KOPT-K1 (cell line): ENCODE results near the gene LGALS9C.
"Not testable (repeated sequence)": the region's sequence is repeated elsewhere in the genome, so short reads cannot be mapped to it uniquely, and the experiment has no call there.

Source experiments
- H3K27ac ChIP-seq: fragments of 200-600 bp; sonication (generic); 2 replicates; pipeline ENCODE4 v1.5.1; 2016; ENCODE audit warnings: antibody characterized with exemption, mild to moderate bottlenecking, low read depth, low read length; ENCODE audit not compliant: poor library complexity, severe bottlenecking
- H3K36me3 ChIP-seq: fragments of 200-600 bp; sonication (generic); 2 replicates; pipeline ENCODE4 v1.5.1; 2017; ENCODE audit warnings: antibody characterized with exemption, mild to moderate bottlenecking, low read length, moderate library complexity; ENCODE audit not compliant: insufficient read depth
- H3K9me3 ChIP-seq: fragments of 200-600 bp; sonication (generic); 2 replicates; pipeline ENCODE4 v1.5.1; 2017; ENCODE audit warnings: antibody characterized with exemption, low read length, mild to moderate bottlenecking; ENCODE audit not compliant: insufficient read depth, poor library complexity, severe bottlenecking

LGALS9C gene

DNA sequence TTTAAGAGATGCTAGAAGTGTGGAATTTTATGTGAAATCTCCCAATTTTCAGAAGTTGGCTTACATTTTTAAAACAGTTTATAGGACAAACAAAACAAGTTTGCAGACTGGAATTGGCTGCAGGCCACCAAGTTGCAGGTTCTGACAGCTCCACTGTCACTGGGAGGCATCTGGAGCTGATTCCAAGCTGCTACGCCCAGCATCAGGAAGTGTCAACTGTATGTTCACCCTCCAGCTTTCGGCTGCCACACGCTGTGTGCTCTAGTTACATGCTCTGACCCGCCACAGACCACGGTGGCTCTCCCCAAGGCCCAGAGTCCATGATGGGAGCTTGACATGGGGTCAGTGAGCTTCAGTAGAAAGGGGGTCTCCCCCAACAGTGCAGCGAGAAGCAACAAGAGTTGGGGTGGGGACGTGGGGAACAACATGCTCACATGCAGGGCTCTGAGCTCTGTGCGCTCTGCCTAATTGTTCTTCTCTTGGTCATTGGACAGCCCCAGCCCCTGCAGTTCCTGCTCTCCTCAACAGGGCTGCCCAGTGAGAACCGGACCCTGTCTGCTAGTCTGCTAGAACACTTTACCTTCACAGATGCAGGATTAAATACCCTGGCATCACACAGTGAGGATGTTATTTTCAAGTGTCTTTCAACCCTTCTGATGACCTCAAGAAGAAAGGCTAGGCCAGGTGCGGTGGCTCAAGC lies 8.0 kb upstream of the LGALS9C start:
- H3K27ac ChIP-seq, H3K36me3 ChIP-seq, H3K9me3 ChIP-seq: not testable (repeated sequence)

DNA sequence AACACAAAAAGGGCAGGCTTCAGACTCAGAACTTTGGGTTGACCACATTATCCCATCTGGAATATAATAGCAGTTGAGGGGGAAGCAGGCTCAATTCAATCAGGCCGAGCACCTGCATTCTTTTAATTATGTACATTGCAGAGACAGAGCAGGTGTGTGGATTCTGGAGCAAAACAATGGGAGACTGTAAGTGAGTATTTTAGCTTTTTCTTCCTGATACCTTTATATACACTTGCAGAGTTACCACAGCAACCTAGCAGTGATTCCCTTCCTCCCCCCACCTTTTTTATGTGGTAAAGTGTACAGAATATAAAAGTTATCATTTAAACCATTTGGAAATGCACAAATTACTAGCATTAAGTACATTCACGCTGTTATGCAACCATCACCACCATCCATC lies 6.8 kb upstream of the LGALS9C start:
- H3K36me3 ChIP-seq, H3K9me3 ChIP-seq, H3K27ac ChIP-seq: not testable (repeated sequence)

DNA sequence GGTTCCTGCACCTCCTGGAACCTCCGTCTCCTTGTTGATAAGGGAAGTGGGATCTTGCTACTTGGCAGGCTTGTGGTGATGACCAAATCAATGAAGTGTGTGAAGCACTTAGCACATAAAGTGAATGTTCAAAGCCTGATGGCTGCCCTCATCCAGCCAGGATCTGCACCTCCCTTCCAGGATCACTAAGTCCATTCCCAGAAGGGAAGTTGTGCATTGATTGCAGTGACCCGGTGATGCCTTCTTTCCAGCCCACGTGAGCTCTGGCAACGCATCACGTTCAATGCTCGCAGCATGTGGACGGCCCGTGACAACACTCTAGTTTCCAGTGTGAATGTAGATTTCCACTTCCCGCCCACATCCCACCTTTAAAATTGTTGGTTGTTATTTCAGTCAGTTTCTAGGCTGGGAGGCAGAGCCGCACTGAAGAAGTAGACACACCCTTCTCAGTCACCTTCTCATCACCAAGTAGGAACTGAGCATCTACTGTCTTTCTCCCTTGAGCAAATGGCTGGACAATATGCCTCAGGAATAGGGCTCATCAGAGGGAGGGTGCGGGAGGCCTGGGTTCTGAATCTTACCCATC lies 6.2 kb upstream of the LGALS9C start:
- not testable (repeated sequence) for H3K9me3 ChIP-seq, H3K36me3 ChIP-seq, H3K27ac ChIP-seq

DNA sequence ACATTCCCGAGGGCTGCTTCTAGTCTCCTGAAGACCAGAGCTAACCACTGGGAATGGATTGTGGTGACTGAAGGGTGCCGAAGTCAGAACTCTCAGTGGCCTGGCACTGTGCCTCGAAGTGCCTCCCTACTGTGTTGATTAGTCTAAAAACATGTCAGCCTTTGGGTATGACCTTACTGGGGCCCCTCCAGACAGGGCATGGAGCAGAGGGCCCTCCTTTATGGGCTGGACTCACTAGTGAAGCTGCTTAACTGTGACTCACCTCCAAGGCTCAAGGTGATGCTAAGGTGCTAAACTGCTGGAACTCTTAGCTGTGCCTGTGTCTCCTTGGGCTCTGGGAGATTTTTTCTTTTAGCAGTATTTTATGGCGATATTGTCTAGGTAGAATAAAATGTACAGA lies 2.6 kb upstream of the LGALS9C start:
- not testable (repeated sequence) for H3K9me3 ChIP-seq

DNA sequence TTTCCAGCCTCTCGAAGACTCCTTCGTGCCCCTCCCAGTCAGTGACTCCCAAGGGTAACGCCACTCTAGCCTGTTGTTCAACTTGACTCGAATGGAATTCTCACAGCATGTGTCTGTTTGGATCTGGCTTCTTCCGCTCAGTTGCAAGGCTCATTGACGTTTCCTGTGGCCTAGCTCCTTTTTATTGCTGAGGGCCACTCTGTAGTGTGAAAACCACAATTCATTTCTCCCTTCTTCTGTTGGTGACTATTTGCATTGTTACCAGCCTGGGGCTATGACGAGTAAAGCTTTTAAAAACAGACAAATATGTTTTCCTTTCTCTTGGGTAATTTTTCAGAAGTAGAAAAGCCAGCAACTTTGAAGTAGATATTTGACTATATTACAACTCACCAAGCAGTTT lies 1.8 kb upstream of the LGALS9C start:
- H3K9me3 ChIP-seq, H3K27ac ChIP-seq, H3K36me3 ChIP-seq: not testable (repeated sequence)

More for the DNA sequence above, 2.6 kb upstream of the LGALS9C start:
- H3K36me3 ChIP-seq, H3K27ac ChIP-seq: not testable (repeated sequence)

DNA sequence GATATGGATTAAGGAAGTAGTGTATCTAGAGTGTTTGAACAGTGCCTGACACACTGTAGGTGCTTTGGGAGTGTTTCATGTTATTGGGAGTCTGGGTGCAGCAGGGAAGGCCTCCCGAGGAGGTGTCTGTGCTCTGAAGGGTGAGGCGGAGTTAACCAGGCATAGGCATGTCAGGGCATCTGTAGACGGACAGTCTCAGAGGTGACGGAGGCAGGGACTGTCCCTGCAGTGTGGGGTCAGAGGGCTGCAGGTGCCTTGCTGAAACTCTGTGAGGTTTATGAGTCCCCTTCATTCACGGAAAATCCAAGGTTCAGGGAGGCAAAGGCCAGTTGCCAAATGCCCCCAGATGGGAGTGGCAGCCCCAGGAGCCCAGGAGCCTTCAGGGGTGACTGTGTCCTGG lies 778 bp downstream of the LGALS9C start:
- H3K9me3 ChIP-seq, H3K27ac ChIP-seq, H3K36me3 ChIP-seq: not testable (repeated sequence)

DNA sequence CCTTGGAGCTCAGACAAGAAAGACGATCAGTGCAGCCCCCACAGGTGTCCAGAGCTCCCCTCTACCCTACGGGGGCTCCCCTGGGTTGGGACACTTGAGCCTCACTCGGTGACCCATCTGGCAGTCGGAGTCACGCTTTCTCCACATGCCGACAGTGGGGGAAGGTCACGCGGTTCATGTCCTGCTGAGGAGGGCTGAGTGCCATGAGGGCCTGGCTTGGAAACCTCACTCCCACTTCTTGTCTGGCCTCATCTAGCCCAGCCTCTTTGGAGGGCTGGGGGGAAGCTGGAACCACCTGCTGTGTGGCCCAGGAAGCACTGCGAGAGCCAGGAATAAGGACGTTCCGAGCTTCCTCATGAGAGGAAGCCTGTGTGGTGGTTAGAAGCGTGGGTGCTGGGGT lies 1.8 kb downstream of the LGALS9C start:
- H3K27ac ChIP-seq, H3K9me3 ChIP-seq, H3K36me3 ChIP-seq: not testable (repeated sequence)

DNA sequence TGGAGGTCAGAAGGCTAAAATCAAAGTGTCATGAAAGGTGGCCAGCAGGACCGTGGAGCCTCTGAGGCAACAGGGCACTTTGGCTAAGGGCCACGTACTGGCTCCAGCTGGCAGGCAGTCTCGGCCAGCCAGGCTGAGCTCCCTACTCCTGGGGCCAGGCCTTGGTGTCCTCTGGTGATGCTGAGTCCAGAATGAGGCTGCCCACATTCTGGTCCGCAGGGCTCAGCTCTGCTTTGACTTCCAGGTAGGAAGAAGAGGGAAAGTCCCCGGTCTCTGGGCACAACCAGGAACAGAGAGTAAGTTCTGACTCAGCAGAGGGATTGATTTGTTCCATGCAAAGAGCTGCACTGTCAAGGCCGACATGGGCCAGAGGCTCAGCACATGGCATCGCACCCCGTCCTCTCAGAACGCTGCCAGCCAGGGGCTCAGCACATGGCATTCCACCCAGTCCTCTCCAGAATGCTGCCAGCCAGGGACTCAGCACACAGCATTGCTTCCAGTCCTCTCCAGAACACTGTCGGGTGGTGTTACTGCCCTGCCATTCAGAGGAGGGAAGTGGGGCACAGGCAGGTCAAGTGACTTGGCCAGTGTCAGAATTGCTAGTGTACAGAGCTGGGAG lies 2.5 kb downstream of the LGALS9C start:
- H3K27ac ChIP-seq, H3K36me3 ChIP-seq, H3K9me3 ChIP-seq: not testable (repeated sequence)

DNA sequence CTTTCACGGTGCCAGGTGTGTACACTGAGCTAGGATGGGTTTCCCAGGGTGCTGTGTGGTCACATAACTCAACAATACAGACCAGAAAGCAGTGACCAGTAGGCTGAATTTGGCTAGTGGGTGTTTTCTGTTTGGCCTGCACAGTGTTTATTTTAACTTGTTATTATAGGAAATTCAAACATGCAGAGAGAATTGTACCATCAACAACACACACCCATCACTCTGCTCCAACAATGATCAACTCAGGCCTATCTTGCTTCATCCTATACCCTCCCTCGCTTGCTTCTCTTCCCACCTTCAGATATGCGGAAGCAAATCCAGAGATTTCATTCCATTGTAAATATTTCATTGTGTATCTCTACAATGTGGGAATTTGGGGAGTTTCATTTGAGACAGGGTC lies 5.2 kb downstream of the LGALS9C start:
- H3K27ac ChIP-seq, H3K9me3 ChIP-seq, H3K36me3 ChIP-seq: not testable (repeated sequence)

DNA sequence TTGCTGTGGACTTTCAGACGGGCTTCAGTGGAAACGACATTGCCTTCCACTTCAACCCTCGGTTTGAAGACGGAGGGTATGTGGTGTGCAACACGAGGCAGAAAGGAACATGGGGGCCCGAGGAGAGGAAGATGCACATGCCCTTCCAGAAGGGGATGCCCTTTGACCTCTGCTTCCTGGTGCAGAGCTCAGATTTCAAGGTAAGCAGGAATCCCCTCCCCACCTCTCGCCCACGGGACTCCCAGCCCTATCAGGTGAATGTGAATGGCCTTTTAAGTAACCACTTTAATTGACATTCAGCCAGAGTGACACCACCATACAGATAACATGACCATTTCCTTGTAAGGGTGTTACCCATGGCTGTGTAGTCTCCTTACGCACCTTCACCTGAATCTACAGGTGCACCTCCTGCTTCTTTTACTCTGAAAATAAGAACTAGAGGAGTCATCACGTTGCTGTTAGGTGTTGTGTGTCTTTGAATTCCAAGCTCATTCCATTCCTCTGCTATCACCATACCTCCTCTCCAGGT lies 9.4 kb downstream of the LGALS9C start:
- not testable (repeated sequence) for H3K9me3 ChIP-seq, H3K27ac ChIP-seq, H3K36me3 ChIP-seq

DNA sequence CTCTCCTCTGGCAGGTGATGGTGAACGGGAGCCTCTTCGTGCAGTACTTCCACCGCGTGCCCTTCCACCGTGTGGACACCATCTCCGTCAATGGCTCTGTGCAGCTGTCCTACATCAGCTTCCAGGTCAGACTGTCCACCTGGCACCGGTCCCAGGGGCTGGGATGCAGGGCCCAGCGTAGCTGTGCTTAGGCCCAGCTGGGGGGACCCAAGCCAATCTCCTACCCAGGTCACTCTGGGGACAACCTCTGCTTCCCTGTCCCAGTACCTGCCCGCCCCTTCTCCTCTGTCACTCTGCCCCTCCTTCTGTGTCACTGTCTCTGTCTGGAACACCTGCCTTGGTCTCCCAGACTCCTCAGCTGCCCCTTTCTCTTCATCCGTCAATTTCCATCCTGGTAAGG lies 11.0 kb downstream of the LGALS9C start:
- H3K36me3 ChIP-seq, H3K27ac ChIP-seq, H3K9me3 ChIP-seq: not testable (repeated sequence)

DNA sequence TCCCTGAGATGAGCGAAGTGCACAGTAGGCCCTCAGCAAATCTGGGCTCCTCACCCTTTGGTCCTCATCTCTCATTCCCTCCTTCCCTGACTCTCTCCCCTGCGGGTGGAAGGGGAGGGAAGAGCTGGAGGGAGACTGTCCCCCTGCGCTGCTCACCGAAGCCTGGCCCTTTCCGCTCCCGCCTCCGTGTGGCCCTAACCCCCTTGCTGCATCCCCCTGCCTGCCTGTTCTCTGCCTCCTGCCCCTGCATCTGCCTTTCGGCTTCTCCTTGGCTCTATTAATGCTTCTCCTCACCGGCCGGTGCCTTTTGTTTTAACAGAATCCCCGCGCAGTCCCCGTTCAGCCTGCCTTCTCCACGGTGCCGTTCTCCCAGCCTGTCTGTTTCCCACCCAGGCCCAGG lies 12.0 kb downstream of the LGALS9C start:
- not testable (repeated sequence) for H3K27ac ChIP-seq, H3K9me3 ChIP-seq, H3K36me3 ChIP-seq

DNA sequence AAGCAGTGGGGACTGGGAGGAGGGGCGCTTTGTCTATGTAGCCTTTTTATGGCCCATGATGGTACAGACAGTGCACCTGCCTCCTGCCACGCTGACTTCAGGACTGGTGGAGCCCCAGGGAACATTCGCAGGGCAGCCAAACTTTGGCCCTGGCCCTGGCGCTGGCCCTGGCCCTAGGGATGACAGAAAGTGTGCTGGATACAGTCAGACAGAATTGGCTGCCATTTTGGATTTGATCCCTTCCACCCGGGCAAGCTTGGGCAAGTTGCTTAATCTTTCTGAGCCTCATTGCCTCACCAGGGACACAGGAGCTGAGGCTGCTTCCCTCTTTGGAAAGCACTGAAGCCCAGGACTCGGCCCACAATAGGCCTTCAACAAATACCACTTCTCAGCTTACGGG lies 13.4 kb downstream of the LGALS9C start:
- H3K36me3 ChIP-seq, H3K9me3 ChIP-seq, H3K27ac ChIP-seq: not testable (repeated sequence)

DNA sequence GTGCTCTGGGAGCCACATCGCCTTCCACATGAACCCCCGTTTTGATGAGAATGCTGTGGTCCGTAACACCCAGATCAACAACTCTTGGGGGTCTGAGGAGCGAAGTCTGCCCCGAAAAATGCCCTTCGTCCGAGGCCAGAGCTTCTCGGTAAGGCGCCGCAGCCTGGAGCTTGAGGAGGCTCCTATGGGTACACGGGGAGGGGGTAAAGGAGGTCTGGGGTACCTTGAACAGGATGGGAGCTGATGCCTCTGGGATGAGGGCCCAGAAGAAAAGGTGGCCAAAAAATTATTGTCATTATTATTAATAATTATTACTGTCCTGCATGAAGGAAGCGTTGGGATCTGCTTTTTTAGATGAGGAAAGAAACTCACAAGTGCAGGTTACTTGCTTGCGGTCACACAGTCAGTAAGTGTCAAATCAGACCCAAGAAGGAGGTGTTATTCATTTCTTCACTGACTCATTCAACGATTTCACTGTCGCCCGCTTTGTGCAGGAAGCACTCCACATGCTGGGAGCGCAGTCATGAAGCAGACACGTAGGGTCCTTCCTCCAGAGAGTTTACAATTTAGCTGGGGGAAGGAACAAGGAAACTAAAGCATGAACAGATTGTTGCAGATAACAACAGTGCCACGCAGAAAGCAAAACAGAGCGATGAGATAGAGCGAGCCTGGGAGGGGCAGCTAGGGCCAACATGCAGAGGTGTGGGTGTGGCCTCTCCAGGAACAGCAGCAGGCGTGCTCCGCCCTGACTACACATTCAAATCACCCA lies 16.3 kb downstream of the LGALS9C start:
- H3K27ac ChIP-seq, H3K9me3 ChIP-seq, H3K36me3 ChIP-seq: not testable (repeated sequence)

DNA sequence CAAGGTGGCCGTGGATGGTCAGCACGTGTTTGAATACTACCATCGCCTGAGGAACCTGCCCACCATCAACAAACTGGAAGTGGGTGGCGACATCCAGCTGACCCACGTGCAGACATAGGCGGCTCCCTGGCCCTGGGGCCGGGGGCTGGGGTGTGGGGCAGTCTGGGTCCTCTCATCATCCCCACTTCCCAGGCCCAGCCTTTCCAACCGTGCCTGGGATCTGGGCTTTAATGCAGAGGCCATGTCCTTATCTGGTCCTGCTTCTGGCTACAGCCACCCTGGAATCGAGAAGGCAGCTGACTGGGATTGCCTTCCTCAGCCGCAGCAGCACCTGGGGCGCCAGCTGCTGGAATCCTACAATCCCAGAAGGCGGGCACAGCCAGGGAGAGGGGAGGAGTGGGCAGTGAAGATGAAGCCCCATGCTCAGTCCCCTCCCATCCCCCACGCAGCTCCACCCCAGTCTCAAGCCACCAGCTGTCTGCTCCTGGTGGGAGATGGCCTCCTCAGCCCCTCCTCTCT lies 17.7 kb downstream of the LGALS9C start:
- H3K27ac ChIP-seq, H3K9me3 ChIP-seq, H3K36me3 ChIP-seq: not testable (repeated sequence)
